Endodermal cell (in vitro differentiated cells): ENCODE data around the gene SULT1C2. TPM values are rescaled to one million over a fixed set of nuclear protein-coding genes. Genes with fewer than 3 reads are reported as not detected.

Experiments used
- DNase-seq: peaks from one replicate; pipeline ENCODE4 v3.0.0-alpha.2; 2017
- H3K27ac ChIP-seq: 2 replicates; pipeline ENCODE4 v1.5.1; 2013; ENCODE audit warnings: mild to moderate bottlenecking, low read depth, low read length, moderate library complexity
- H3K27me3 ChIP-seq: 2 replicates; pipeline ENCODE4 v1.6.1; 2013; ENCODE audit warnings: mild to moderate bottlenecking, low read length, moderate library complexity; ENCODE audit not compliant: insufficient read depth, control insufficient read depth, poor library complexity, severe bottlenecking
- H3K36me3 ChIP-seq: 2 replicates; pipeline ENCODE4 v1.7.0; 2013; ENCODE audit warnings: mild to moderate bottlenecking, low read length, moderate library complexity; ENCODE audit not compliant: control insufficient read depth, insufficient read depth
- H3K4me1 ChIP-seq: one replicate; pipeline ENCODE4 v1.7.0; 2013; ENCODE audit warnings: low read length; ENCODE audit not compliant: control insufficient read depth, insufficient read depth
- H3K4me3 ChIP-seq: 2 replicates; pipeline ENCODE4 v1.5.1; 2013; ENCODE audit warnings: mild to moderate bottlenecking, low read length, moderate library complexity
- H3K9ac ChIP-seq: 2 replicates; pipeline ENCODE4 v1.6.1; 2013; ENCODE audit warnings: mild to moderate bottlenecking, low read length, moderate library complexity; ENCODE audit not compliant: poor library complexity, severe bottlenecking; ENCODE audit errors: extremely low read depth
- H3K9me3 ChIP-seq: 2 replicates; pipeline ENCODE4 v1.6.1; 2013; ENCODE audit warnings: mild to moderate bottlenecking, low read length, moderate library complexity; ENCODE audit not compliant: control insufficient read depth
- H3K27ac Mint-ChIP-seq: 2 replicates; pipeline ENCODE4 v1.8.0; 2020; ENCODE audit warnings: mixed read lengths
- H3K27me3 Mint-ChIP-seq: 2 replicates; pipeline ENCODE4 v1.8.0; 2021; ENCODE audit warnings: mild to moderate bottlenecking, mixed read lengths; ENCODE audit not compliant: insufficient read depth
- H3K36me3 Mint-ChIP-seq: 2 replicates; pipeline ENCODE4 v1.8.0; 2020; ENCODE audit warnings: low read depth, mixed read lengths
- H3K4me1 Mint-ChIP-seq: 2 replicates; pipeline ENCODE4 v1.8.0; 2020; ENCODE audit warnings: mixed read lengths
- H3K4me3 Mint-ChIP-seq: 2 replicates; pipeline ENCODE4 v1.8.0; 2020; ENCODE audit warnings: mild to moderate bottlenecking, moderate library complexity, mixed read lengths
- H3K9me3 Mint-ChIP-seq: 2 replicates; pipeline ENCODE4 v1.8.0; 2020; ENCODE audit warnings: mild to moderate bottlenecking, mixed read lengths
- WGBS, 2 experiments: methylation state at CpG; one replicate each; pipeline versions ENCODE4 v1.1.5 to v1.1.7; 2013; ENCODE audit warnings: missing lambda C conversion rate in 2 of 2, mixed read lengths in 1 of 2; ENCODE audit not compliant: insufficient coverage in 1 of 2, insufficient read length in 1 of 2; 5-methylcytosine and 5-hydroxymethylcytosine counted together
- total RNA-seq, 2 donors: library from RNA; stranded (reverse); fragmentation: NEBNext Ultra II Directional in 1 of 2; extraction: Animal tissue kit (Norgen Biotek cat#: 25700) in 1 of 2; gene quantifications; 2 replicates in 1 of 2; 3 replicates in 1 of 2; pipeline ENCODE4 v1.2.1, GENCODE V29; 2021
- TF ChIP-seq, protein P1 (sequence below): fragments of 200-600 bp; sonication (generic); conservative IDR thresholded peaks from 2 replicates; pipeline ENCODE4 v1.5.0; 2021; ENCODE audit warnings: antibody characterized with exemption, mild to moderate bottlenecking

The SULT1C2 gene
- total RNA-seq, 2 donors from 2014 or later = 0.62 to 1.00 TPM

DNA sequence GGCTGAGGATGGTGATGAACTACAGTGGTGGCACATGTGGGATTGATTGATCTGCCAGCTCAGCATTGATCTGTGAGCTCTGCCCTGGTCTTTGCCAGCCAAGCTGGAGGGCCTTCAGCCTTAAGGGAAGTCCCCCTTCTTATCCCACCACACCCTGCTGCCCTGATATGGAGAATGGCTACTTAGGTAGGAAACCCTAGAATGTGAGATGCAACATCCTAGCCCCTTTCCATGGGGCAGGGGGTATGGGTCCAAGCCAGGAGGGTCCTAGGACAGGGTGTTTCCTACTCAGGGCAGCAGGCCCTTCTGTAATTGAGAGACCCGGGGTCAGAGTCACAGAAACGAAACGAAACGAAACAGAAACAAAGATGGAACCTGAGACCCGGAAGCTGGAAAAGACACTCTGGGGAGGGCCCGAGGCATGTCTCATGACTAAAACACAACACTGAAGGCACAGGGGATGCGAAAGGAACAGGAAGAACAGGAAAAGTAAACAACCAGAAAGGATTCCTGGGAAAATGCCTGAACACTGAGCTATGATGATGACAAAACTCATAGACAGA, 16.9 kb upstream of the SULT1C2 start:
- WGBS, 2 experiments = 92 to 100% methylated on average over 3 to 7 of the region's 7 CpGs
- no peak overlapping the region for H3K4me3 ChIP-seq
- H3K27me3 Mint-ChIP-seq = no peaks in the 10 kb centered on the region
- H3K4me1 ChIP-seq = no peaks in the 10 kb centered on the region
- no peak for DNase-seq
- H3K27me3 ChIP-seq = no peaks in the 10 kb centered on the region
- H3K27ac ChIP-seq = no peak overlapping the region
- H3K36me3 ChIP-seq = no peaks in the 10 kb centered on the region
- H3K4me3 Mint-ChIP-seq = no peak overlapping the region
- H3K36me3 Mint-ChIP-seq = no peaks in the 10 kb centered on the region
- H3K27ac Mint-ChIP-seq = no peak overlapping the region
- TF ChIP-seq, protein P1, sequence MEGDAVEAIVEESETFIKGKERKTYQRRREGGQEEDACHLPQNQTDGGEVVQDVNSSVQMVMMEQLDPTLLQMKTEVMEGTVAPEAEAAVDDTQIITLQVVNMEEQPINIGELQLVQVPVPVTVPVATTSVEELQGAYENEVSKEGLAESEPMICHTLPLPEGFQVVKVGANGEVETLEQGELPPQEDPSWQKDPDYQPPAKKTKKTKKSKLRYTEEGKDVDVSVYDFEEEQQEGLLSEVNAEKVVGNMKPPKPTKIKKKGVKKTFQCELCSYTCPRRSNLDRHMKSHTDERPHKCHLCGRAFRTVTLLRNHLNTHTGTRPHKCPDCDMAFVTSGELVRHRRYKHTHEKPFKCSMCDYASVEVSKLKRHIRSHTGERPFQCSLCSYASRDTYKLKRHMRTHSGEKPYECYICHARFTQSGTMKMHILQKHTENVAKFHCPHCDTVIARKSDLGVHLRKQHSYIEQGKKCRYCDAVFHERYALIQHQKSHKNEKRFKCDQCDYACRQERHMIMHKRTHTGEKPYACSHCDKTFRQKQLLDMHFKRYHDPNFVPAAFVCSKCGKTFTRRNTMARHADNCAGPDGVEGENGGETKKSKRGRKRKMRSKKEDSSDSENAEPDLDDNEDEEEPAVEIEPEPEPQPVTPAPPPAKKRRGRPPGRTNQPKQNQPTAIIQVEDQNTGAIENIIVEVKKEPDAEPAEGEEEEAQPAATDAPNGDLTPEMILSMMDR = no peak
- no peaks in the 10 kb centered on the region for H3K9me3 ChIP-seq
- H3K4me1 Mint-ChIP-seq = no peaks in the 10 kb centered on the region
- no peak overlapping the region for H3K9ac ChIP-seq
- no peaks in the 10 kb centered on the region for H3K9me3 Mint-ChIP-seq

DNA sequence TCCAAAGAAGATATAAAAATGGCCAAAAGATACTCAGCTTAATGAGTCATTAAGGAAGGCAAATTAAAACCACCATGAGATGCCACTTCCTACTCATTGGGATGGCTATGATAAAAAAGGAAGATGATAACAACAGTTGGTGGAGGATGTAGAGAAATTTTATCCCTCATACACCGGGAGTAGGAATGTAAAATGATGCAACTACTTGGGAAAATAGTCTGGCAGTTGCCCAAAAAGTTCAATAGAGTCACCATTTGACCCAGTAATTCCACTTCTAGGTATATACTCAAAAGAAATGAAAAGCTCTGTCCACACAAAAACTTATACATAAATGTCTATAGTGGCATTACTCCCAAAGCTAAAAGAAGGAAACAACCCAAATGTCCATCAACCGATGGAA, 10.1 kb upstream of the SULT1C2 start:
- Histone ChIP-seq H3K4me1 (no peaks in the 10 kb centered on the region), H3K27me3 (no peaks in the 10 kb centered on the region), H3K9me3 (no peaks in the 10 kb centered on the region), H3K27ac (no peak overlapping the region), H3K36me3 (no peaks in the 10 kb centered on the region), H3K4me3 (no peak overlapping the region), H3K9ac (no peak overlapping the region)
- H3K27me3 Mint-ChIP-seq = peaks cover 2% of the 10 kb centered on the region
- H3K4me1 Mint-ChIP-seq = no peaks in the 10 kb centered on the region
- H3K27ac Mint-ChIP-seq = no peak overlapping the region
- no peak for DNase-seq
- TF ChIP-seq, protein P1 = no peak
- no peaks in the 10 kb centered on the region for H3K9me3 Mint-ChIP-seq
- 100% methylated on average over 2 of the region's 2 CpGs; no CpG with 5 or more reads in 1 of the 2 experiments for WGBS, 2 experiments
- H3K36me3 Mint-ChIP-seq = no peaks in the 10 kb centered on the region
- no peak overlapping the region for H3K4me3 Mint-ChIP-seq

DNA sequence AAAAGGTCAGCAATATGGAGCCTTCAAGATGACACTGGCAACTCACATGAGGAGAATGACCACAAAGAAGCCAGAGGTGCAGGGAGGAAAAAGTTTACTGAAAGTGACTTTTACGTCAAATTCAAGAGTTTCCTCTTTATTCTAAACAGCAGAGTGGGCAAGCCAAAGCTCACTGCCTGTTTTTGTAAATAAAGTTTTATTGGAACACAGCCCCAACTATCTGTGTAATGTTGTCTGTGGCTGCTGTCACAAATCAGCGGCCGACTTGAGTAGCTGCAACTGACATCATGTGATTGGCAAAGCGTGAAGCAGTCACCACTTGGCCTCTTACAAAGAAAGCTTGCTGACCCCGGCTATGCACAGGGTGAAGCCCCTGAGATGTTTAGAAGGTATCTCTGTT, 9.2 kb upstream of the SULT1C2 start:
- TF ChIP-seq, protein P1 = no peak
- Mint-ChIP-seq H3K9me3 (no peaks in the 10 kb centered on the region), H3K27ac (no peak overlapping the region), H3K27me3 (peaks cover 2% of the 10 kb centered on the region), H3K36me3 (no peaks in the 10 kb centered on the region), H3K4me3 (no peak overlapping the region), H3K4me1 (no peaks in the 10 kb centered on the region)
- Histone ChIP-seq H3K4me3 (no peak overlapping the region), H3K36me3 (no peaks in the 10 kb centered on the region), H3K9me3 (no peaks in the 10 kb centered on the region), H3K9ac (no peak overlapping the region), H3K27ac (no peak overlapping the region), H3K4me1 (no peaks in the 10 kb centered on the region), H3K27me3 (no peaks in the 10 kb centered on the region)
- 85 to 92% methylated on average over 5 of the region's 5 CpGs for WGBS, 2 experiments
- no peak for DNase-seq
